ENCODE results near the gene MTCH1. TPM values are rescaled to one million over a fixed set of nuclear protein-coding genes. Genes with fewer than 3 reads are reported as not detected.

The MTCH1 gene
- total and polyA plus RNA-seq, 2 donors (not counting 1 experiment from before 2014, with no cell fraction given) = 91.7 to 150 TPM

GRCh38 chr6:37033819-37034795 is 48.1 kb upstream of the MTCH1 start:
- intact Hi-C loops (cut with micrococcal nuclease) = no loop called here
- no peaks in the 10 kb centered on the region for H3K27me3 Mint-ChIP-seq
- H3K9me3 Mint-ChIP-seq (ENCODE audit: insufficient read depth) = no peaks in the 10 kb centered on the region

More at GRCh38 chr6:37033819-37034795, 48.1 kb upstream of the MTCH1 start:
- no peak overlapping the region for H3K4me3 ChIP-seq (ENCODE audit: control extremely low read depth in 1 of 5, extremely low read depth in 1 of 5, insufficient read depth in 1 of 5, low read depth in 2 of 5, low read length in 4 of 5)
- ChIA-PET CTCF (interaction anchor here (1.1 to 22.0 kb wide), 6 partner anchors 13 to 171 kb away, joined by 3 to 587 read pairs (median 218); partner anchors contain the start of gene PIM1), POLR2A (interaction anchor here (0.7 to 1.6 kb wide), 7 partner anchors 11 to 151 kb away, joined by 3 to 5 read pairs (median 4); no protein-coding TSS in a partner anchor)
- H3K4me3 Mint-ChIP-seq = no peak overlapping the region
- H3K27me3 ChIP-seq (replicated peaks in 1 of 4; ENCODE audit: control extremely low read depth in 1 of 4, control insufficient read depth in 3 of 4, insufficient read depth in 4 of 4, low read length in 3 of 4) = no peaks in the 10 kb centered on the region
- ATAC-seq (ENCODE audit: low read depth) (no peak), DNase-seq (no peak)
- H3K9me3 ChIP-seq (ENCODE audit: control extremely low read depth in 1 of 3, control insufficient read depth in 2 of 3, insufficient read depth in 1 of 3, low read length in 2 of 3) = peaks cover 0 to 9% (median 6%) of the 10 kb centered on the region in 3 donors
- H4K20me1 ChIP-seq (ENCODE audit: control insufficient read depth, insufficient read depth, low read length, poor library complexity, severe bottlenecking) = peaks cover 25% of the 10 kb centered on the region
- TF ChIP-seq, protein P1, sequence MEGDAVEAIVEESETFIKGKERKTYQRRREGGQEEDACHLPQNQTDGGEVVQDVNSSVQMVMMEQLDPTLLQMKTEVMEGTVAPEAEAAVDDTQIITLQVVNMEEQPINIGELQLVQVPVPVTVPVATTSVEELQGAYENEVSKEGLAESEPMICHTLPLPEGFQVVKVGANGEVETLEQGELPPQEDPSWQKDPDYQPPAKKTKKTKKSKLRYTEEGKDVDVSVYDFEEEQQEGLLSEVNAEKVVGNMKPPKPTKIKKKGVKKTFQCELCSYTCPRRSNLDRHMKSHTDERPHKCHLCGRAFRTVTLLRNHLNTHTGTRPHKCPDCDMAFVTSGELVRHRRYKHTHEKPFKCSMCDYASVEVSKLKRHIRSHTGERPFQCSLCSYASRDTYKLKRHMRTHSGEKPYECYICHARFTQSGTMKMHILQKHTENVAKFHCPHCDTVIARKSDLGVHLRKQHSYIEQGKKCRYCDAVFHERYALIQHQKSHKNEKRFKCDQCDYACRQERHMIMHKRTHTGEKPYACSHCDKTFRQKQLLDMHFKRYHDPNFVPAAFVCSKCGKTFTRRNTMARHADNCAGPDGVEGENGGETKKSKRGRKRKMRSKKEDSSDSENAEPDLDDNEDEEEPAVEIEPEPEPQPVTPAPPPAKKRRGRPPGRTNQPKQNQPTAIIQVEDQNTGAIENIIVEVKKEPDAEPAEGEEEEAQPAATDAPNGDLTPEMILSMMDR (IDR thresholded peaks at IDR 0.05) = no peak
- TF ChIP-seq EZH2 (IDR thresholded peaks at IDR 0.05; ENCODE audit: borderline replicate concordance, insufficient read depth, low read depth, low read length, poor library complexity, severe bottlenecking) = no peak
- 81% methylated on average over 4 of the region's 8 CpGs for WGBS (ENCODE audit: insufficient coverage)
- peak overlapping the region in 1 of 2 donors; percentile 59 for H3K27ac ChIP-seq (ENCODE audit: low read length in 2 of 2)
- no peak overlapping the region for H2AFZ ChIP-seq (ENCODE audit: insufficient read depth, low read depth, low read length, poor library complexity, severe bottlenecking)
- peaks cover 33% of the 10 kb centered on the region for H3K4me1 Mint-ChIP-seq
- H3K4me2 ChIP-seq (replicated peaks; ENCODE audit: low read depth, low read length, poor library complexity, severe bottlenecking) = no peak overlapping the region
- peak overlapping the region; percentile 89 for H3K27ac Mint-ChIP-seq
- peaks cover 0 to 9% of the 10 kb centered on the region in 2 donors for H3K4me1 ChIP-seq (ENCODE audit: control insufficient read depth in 2 of 2, insufficient read depth in 2 of 2, low read length in 2 of 2)
- peaks cover 6 to 63% of the 10 kb centered on the region in 2 experiments for H3K36me3 ChIP-seq (replicated peaks in 1 of 2; ENCODE audit: control extremely low read depth in 1 of 2, control insufficient read depth in 1 of 2, extremely low read depth in 1 of 2, insufficient read depth in 2 of 2, low read length in 1 of 2)
- H3K79me2 ChIP-seq (ENCODE audit: control insufficient read depth, insufficient read depth, low read length) = peaks cover 3% of the 10 kb centered on the region
- H3K9ac ChIP-seq (ENCODE audit: low read length) = no peak overlapping the region
